Measurements from ENCODE around the gene TOR1A. TPM values are rescaled to one million over a fixed set of nuclear protein-coding genes. Genes with fewer than 3 reads are reported as not detected.

TOR1A gene
- total RNA-seq, 1 donor from 2014 or later, result 33.1 TPM

DNA sequence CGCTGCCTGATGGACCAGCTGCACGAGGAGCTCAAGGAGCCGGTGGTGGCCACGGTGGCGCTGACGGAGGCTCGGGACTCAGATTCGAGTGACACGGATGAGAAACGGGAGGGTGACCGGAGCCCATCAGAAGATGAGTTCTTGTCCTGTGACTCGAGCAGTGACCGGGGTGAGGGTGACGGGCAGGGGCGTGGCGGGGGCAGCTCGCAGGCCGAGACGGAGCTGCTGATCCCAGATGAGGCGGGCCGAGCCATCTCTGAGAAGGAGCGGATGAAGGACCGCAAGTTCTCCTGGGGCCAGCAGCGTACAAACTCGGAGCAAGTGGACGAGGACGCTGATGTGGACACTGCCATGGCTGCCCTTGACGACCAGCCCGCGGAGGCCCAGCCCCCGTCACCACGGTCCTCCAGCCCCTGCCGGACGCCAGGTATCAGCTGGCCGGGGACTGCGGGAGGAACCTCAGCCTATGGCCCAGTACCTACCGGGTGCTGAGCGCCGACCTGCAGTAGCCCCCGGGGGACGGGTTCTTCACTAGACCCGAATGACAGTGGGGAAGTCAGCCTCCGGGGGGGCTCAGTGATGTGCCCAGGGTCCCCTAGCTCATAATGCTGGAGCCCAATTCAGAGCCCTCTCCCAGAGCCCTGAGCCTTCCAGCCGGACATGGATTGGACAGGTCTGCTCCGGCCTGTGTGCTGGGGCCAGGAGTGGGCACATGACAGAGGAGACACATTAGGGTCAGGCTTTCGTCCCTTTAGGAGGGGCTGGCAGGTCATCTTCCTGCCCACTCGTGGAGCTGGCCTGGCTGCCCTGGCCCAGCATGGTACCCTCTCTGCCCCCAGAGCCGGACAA lies 44.3 kb upstream of the TOR1A start:
- Mint-ChIP-seq H3K4me1 (ENCODE audit: low read depth) (no peaks in the 10 kb centered on the region), H3K27me3 (no peaks in the 10 kb centered on the region), H3K4me3 (ENCODE audit: low read depth) (no peak overlapping the region), H3K9me3 (ENCODE audit: low read depth) (no peaks in the 10 kb centered on the region), H3K36me3 (ENCODE audit: insufficient read depth) (peaks cover 17% of the 10 kb centered on the region), H3K27ac (no peak overlapping the region)
- no peak for DNase-seq (ENCODE audit: low spot score, unreplicated experiment)
- TF ChIP-seq, protein P1, sequence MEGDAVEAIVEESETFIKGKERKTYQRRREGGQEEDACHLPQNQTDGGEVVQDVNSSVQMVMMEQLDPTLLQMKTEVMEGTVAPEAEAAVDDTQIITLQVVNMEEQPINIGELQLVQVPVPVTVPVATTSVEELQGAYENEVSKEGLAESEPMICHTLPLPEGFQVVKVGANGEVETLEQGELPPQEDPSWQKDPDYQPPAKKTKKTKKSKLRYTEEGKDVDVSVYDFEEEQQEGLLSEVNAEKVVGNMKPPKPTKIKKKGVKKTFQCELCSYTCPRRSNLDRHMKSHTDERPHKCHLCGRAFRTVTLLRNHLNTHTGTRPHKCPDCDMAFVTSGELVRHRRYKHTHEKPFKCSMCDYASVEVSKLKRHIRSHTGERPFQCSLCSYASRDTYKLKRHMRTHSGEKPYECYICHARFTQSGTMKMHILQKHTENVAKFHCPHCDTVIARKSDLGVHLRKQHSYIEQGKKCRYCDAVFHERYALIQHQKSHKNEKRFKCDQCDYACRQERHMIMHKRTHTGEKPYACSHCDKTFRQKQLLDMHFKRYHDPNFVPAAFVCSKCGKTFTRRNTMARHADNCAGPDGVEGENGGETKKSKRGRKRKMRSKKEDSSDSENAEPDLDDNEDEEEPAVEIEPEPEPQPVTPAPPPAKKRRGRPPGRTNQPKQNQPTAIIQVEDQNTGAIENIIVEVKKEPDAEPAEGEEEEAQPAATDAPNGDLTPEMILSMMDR (IDR thresholded peaks at IDR 0.05; ENCODE audit: unreplicated experiment), result no peak

DNA sequence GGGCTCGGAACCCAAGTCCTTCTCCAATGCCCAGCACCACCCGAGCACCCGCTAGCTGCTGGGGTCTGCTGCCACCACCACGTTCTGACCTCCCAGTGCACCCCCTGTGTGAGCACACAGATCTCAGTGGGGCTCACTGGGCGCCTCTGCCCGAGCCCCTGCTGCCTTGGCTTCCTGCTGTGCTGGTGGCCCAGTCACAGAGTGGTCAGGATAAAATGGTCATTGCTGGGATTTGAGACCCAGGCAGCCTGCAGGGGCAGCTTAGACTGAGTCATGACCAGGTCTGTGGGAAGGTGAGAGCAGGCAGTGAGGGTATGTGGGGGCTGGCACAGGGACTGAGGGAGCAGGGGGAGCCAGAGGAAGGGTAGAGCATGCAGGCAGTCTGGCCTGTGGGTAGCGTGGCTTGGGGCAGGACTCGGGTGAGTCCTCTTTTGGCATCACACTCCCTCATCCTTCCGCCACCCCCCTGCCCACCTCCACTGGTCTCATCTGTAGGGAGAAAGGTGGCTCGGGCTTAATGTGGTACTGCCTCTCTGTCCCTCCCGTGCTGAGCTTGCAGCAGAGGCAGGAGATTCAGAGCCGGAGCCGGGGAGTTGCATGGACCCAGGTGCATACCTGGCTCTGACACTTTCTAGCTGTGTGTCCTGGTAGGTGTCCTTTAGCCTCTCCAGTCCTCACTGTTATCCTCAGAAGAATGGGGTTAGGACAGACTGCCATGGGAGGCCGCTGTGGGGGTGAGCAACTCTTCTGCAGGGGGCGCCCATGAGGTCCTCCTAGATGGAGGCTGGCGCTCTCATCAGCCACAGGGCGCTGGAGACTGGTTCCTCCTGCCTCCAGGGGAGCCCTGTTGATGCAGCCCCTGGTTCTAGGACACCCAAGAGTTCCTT lies 43.4 kb upstream of the TOR1A start:
- H3K4me1 Mint-ChIP-seq (ENCODE audit: low read depth), result no peaks in the 10 kb centered on the region
- no peaks in the 10 kb centered on the region for H3K9me3 Mint-ChIP-seq (ENCODE audit: low read depth)
- TF ChIP-seq, protein P1 (IDR thresholded peaks at IDR 0.05; ENCODE audit: unreplicated experiment), result no peak
- no peak overlapping the region for H3K27ac Mint-ChIP-seq
- H3K36me3 Mint-ChIP-seq (ENCODE audit: insufficient read depth), result peaks cover 17% of the 10 kb centered on the region
- H3K4me3 Mint-ChIP-seq (ENCODE audit: low read depth), result no peak overlapping the region
- no peak for DNase-seq (ENCODE audit: low spot score, unreplicated experiment)
- H3K27me3 Mint-ChIP-seq, result no peaks in the 10 kb centered on the region

DNA sequence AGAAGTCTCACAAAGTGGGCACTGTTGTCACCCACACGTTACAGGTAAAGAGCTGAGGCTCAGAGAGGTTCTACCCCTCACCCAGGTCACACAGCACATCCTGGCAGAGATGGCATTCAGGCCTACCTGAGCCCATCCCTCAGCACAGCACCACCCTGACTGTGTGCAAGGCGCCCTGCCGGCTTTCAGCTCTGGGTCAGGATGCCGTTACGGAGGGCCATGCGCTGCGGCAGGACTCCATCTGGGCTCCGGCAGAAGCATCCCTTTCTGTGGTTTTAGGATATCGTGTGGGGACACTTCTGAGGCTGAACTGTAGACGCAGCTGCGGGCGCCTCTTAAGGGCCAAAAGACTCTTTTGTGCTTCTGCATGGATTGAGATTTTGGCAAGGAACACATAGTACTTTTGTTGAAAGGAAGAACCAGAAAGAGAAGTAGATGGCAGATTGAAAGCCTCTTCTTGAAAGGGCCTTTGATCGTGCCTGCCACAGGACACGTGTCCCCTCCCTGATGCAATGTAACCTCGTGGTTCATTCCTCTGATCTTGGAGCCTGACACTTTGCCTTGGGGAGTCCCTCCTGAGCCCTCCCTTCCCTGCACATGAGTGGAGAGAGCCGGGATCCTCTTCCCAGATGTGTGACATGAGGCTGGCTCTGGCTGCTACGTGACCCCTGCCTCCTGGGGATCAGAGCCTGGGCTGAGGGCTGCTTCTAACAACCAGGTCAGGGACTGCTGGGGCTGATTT lies 42.6 kb upstream of the TOR1A start:
- Mint-ChIP-seq H3K4me1 (ENCODE audit: low read depth) (no peaks in the 10 kb centered on the region), H3K36me3 (ENCODE audit: insufficient read depth) (peaks cover 20% of the 10 kb centered on the region), H3K27ac (no peak overlapping the region), H3K9me3 (ENCODE audit: low read depth) (no peaks in the 10 kb centered on the region), H3K4me3 (ENCODE audit: low read depth) (no peak overlapping the region), H3K27me3 (no peaks in the 10 kb centered on the region)
- no peak for DNase-seq (ENCODE audit: low spot score, unreplicated experiment)
- TF ChIP-seq, protein P1 (IDR thresholded peaks at IDR 0.05; ENCODE audit: unreplicated experiment), result no peak

DNA sequence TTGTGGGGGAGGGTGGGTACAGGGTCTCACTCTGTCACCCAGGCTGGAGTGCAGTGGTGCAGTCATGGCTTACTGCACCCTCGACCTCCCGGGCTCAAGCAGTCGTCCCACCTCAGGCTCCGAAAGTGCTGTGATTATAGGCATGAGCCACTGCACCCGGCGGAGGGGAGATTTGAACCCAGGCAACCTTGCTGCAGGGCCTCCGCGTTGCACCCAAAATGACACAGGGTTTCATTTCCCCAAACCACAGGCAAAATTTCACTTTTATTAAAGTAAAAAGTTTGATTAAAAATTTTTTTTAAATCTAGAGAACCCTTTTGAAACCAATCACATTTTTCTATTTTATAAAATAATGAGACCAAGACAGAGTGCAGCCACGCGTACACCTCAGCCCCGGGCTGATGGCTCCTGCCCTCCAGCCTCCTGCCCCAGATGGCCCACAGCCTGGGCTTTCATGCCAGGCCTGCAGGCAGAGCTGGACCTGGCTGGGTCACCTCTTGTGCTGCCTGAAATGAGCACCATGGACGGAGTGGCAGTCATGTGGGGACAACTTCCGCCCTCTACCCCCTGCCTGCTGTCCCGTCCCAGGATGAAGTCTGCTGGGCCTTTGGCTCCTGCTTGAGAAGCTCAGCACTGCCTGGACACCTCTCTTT lies 41.9 kb upstream of the TOR1A start:
- Mint-ChIP-seq H3K27ac (no peak overlapping the region), H3K9me3 (ENCODE audit: low read depth) (no peaks in the 10 kb centered on the region), H3K27me3 (no peaks in the 10 kb centered on the region), H3K4me1 (ENCODE audit: low read depth) (no peaks in the 10 kb centered on the region), H3K36me3 (ENCODE audit: insufficient read depth) (peaks cover 14% of the 10 kb centered on the region), H3K4me3 (ENCODE audit: low read depth) (no peak overlapping the region)
- DNase-seq (ENCODE audit: low spot score, unreplicated experiment), result no peak
- TF ChIP-seq, protein P1 (IDR thresholded peaks at IDR 0.05; ENCODE audit: unreplicated experiment), result no peak

Measured in progenitor cell of endocrine pancreas (in vitro differentiated cells).